Activated naive CD4-positive, alpha-beta T cell treated with anti-CD3 and anti-CD28 coated beads, Interleukin-2, amount 50 U/mL, for 72 hours (primary cell): ENCODE results near the gene TBC1D8. TPM values are rescaled to one million over a fixed set of nuclear protein-coding genes. Genes with fewer than 3 reads are reported as not detected.

ENCODE experiments used
- ATAC-seq, 2 donors: fragments of 150-1000 bp; cut with Tn5 transposase; 2 replicates each; pipeline ENCODE4 v1.10.0; 2021; ENCODE audit warnings: mild to moderate bottlenecking in 2 of 2, moderate library complexity in 2 of 2
- DNase-seq, 2 donors: peaks; one replicate each; pipeline ENCODE4 v3.0.0; 2021 to 2022; ENCODE audit warnings: low spot score in 2 of 2
- H3K27ac Mint-ChIP-seq, 2 donors: one replicate each; pipeline ENCODE4 v1.8.0; 2022; ENCODE audit warnings: mild to moderate bottlenecking in 2 of 2, mixed read lengths in 2 of 2
- H3K36me3 Mint-ChIP-seq, 2 donors: one replicate each; pipeline ENCODE4 v1.8.0; 2022; ENCODE audit warnings: mixed read lengths in 2 of 2
- H3K9me3 Mint-ChIP-seq, 2 donors: one replicate each; pipeline ENCODE4 v1.8.0; 2022; ENCODE audit warnings: mixed read lengths in 2 of 2
- total RNA-seq, 2 donors: library from RNA; stranded (reverse); gene quantifications; one replicate each; pipeline ENCODE4 v1.2.3, GENCODE V29; 2022

The TBC1D8 gene
- total RNA-seq, 2 donors from 2014 or later: 2.6 to 12.1 TPM

DNA sequence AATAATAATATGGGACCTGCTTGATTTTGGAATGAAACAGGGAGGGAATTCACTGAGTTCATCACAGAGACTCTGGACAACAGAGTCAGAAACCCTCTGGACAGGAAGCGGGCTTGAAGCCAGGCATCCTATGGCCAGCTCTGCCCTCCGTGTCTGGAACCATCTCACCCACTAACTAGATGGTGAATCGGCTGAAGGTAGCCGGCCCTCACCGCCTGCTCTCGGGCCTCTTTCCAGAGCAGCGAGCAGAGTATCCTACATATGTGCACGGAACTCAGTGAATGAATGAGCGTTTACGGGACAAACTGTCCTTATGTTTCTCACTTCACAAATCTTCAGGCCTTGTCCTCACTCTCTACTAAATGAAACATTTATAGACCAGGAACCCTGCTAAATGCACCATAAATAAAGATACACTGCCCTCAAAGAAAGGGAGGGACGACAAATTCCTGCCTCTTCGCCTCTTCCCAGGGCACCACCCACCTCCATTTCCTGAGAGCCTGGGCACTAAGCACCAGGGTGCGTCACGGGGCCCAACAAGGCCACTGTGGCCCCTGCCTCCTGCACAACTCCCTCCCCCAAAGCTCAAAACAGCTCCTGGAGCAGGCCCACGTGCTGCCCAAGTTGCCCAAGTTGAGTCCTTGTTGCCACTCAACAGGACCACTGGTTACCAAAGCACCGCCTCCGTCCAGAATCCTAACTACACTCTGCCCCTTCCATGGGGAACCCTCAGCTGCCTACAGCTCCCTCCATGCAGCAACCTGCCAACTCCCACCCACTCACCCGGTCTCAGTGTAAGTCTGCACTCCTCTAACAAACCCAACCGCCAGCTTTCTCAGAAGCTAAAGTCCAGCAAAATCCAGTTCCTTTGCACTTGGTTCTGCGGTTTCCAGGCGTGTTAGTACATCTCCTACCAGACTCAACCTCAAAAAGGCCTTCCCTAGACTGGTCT, 1.7 kb downstream of the TBC1D8 start:
- H3K27ac Mint-ChIP-seq: no peak overlapping the region
- H3K36me3 Mint-ChIP-seq: no peaks in the 10 kb centered on the region
- no peak for ATAC-seq
- no peaks in the 10 kb centered on the region for H3K9me3 Mint-ChIP-seq
- DNase-seq: no peak

DNA sequence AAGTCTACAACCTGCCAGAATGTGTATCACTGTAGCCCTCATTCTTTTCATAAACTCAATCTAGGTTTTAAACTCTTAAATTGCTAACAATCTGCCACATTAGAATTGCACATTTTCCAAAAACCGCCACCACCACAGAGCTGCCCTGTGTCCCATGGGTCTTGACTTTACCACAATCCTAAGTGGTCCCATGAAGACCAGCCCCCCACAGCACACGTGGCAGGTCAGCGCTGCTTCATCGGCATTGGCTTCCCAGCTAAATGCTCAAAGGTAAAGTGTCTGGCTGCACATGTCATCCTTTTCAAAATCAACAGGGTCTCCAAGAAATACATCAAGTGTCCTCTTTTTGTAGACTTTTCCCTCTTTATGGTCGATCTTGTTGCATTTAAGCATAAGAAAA, 2.4 kb downstream of the TBC1D8 start:
- Mint-ChIP-seq H3K27ac (no peak overlapping the region), H3K36me3 (no peaks in the 10 kb centered on the region), H3K9me3 (no peaks in the 10 kb centered on the region)
- DNase-seq (no peak), ATAC-seq (no peak)

DNA sequence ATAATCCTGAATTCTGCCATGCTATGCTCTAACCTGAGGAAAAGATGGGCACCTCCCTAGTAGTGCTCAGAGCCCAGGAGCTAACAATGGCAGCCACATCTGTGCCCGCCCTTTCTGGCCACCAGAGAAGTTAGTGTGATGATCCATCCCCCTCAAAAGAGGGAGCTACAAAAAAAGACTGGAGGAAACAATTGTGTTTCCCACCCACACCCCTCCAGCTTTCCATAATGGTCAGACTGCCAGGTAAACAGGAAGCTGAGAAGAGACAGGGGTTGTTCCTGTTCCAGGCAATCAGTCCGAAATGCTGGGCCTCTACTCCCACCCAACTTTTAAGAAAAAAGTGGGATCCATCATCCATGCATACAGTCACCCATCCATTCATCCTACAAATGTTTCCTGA, 3.2 kb downstream of the TBC1D8 start:
- DNase-seq (no peak), ATAC-seq (no peak)
- H3K27ac Mint-ChIP-seq: no peak overlapping the region
- no peaks in the 10 kb centered on the region for H3K36me3 Mint-ChIP-seq
- H3K9me3 Mint-ChIP-seq: no peaks in the 10 kb centered on the region

GRCh38 chr2:101147062-101147461, 4.1 kb downstream of the TBC1D8 start:
- H3K9me3 Mint-ChIP-seq: no peaks in the 10 kb centered on the region
- ATAC-seq: no peak

DNA sequence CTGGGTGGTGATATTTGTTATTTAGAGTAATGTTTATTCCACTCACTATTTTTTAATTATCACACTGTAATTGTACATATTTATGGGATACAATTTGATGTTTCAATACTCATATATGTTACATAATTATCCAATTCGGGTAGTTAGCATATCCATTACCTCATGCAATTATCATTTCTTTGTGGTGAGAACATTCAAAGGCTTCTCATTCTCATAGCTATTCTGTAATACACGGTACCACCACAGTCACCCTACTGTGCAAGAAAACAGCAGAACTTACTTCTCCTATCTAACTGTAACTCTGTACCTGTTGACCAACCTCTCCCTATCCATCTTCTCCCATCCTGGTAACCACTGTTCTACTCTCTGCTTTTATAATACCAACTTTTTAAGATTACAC, 4.6 kb downstream of the TBC1D8 start:
- Mint-ChIP-seq H3K36me3 (no peaks in the 10 kb centered on the region), H3K27ac (no peak overlapping the region), H3K9me3 (no peaks in the 10 kb centered on the region)
- ATAC-seq (no peak), DNase-seq (no peak)

More at GRCh38 chr2:101147062-101147461, 4.1 kb downstream of the TBC1D8 start:
- Mint-ChIP-seq H3K36me3 (no peaks in the 10 kb centered on the region), H3K27ac (no peak overlapping the region)
- no peak for DNase-seq

GRCh38 chr2:101145406-101145805, 5.8 kb downstream of the TBC1D8 start:
- DNase-seq (no peak), ATAC-seq (no peak)
- Mint-ChIP-seq H3K27ac (no peak overlapping the region), H3K36me3 (no peaks in the 10 kb centered on the region), H3K9me3 (no peaks in the 10 kb centered on the region)

GRCh38 chr2:101142163-101142562, 9.0 kb downstream of the TBC1D8 start:
- Mint-ChIP-seq H3K27ac (no peak overlapping the region), H3K9me3 (no peaks in the 10 kb centered on the region), H3K36me3 (no peaks in the 10 kb centered on the region)
- ATAC-seq (no peak), DNase-seq (no peak)

DNA sequence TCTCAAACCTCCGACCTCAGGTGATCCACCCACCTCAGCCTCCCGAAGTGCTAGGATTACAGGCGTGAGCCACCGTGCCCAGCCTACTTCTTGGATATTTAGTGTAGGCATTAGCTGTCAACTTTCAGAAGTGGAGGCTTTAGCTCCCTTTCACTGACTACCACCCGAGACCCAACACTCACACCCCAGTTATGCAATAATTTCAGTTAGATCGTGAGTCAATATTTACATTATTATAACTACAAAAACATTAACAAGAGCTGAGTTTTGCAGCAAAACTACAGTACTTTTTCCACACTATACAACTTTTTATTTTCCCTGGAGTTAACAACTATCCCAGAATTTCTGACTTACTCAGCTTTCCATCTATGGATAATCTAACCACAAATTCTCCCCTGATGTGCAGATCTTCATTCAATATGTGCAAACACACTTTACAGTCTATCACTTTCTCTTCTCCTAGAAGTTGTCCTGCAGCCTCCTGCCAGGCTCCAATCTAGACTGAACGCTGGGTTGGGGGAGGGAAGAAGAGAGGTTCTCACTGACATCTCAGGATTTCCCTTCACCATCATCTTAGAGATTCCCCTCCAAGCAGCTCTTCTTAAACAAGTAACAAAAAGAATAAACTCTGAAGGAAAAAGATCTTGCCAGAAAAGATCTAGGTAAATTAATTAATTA, 10.1 kb downstream of the TBC1D8 start:
- H3K27ac Mint-ChIP-seq: no peak overlapping the region
- no peak for ATAC-seq
- no peaks in the 10 kb centered on the region for H3K36me3 Mint-ChIP-seq
- no peak for DNase-seq
- no peaks in the 10 kb centered on the region for H3K9me3 Mint-ChIP-seq

GRCh38 chr2:101140237-101140636, 10.9 kb downstream of the TBC1D8 start:
- DNase-seq (no peak), ATAC-seq (no peak)
- Mint-ChIP-seq H3K36me3 (no peaks in the 10 kb centered on the region), H3K9me3 (no peaks in the 10 kb centered on the region), H3K27ac (no peak overlapping the region)

GRCh38 chr2:101139495-101139894, 11.7 kb downstream of the TBC1D8 start:
- Mint-ChIP-seq H3K36me3 (no peaks in the 10 kb centered on the region), H3K27ac (no peak overlapping the region), H3K9me3 (no peaks in the 10 kb centered on the region)
- ATAC-seq: no peak
- no peak for DNase-seq

- DNase-seq (no peak), ATAC-seq (no peak)
- Mint-ChIP-seq H3K27ac (no peak overlapping the region), H3K36me3 (no peaks in the 10 kb centered on the region), H3K9me3 (no peaks in the 10 kb centered on the region)
These were observed 15.5 kb downstream of the TBC1D8 start for GRCh38 chr2:101135412-101136296.

DNA sequence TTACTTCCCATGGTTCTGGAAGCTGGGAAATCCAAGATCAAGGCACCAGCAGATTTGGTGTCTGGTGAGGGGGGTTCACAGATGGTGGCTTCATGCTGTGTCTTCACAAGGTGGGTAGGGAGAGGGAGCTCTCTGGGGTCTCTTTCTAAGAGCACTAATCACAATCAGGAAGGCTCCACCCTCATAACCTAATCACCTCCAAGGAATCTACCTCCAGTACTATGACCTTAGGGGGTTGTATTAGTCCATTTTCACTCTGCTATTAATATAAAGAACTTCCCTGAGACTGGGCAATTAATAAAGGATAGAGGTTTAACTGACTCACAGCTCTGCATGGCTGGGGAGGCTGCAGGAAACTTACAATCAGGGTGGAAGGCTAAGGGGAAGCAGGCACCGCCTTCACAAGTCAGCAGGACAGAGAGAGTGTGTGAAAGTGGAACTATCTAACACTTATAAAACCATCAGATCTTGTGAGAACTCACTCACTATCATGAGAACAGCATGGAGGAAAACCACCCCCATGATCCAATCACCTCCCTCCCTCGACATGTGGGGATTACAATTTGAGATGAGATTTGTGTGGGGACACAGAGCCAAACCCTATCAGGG, 17.6 kb downstream of the TBC1D8 start:
- DNase-seq (no peak), ATAC-seq (no peak)
- Mint-ChIP-seq H3K36me3 (no peaks in the 10 kb centered on the region), H3K9me3 (no peaks in the 10 kb centered on the region), H3K27ac (no peak overlapping the region)

DNA sequence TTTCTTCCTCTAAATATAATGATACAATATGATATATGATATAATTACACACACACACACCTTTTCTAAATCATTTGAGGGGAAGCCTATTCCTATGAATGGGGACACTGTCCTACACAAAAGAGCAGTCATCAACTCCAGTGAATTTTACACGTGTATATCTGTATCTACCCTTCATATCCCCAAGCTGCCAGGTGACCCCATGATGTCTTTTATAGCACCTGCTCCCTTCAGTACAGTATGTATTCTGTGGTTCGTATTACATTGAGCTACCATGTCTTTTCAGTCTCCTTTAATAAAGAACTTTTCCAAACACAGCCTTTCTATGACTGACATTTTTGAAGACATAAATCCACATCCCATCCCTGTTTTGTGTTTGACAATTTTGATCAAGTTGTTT, 19.0 kb downstream of the TBC1D8 start:
- H3K36me3 Mint-ChIP-seq: no peaks in the 10 kb centered on the region
- DNase-seq (no peak), ATAC-seq (no peak)
- no peaks in the 10 kb centered on the region for H3K9me3 Mint-ChIP-seq
- H3K27ac Mint-ChIP-seq: no peak overlapping the region

- no peak for ATAC-seq
These were observed 21.1 kb downstream of the TBC1D8 start for GRCh38 chr2:101130081-101130480.

GRCh38 chr2:101127319-101128056, 23.7 kb downstream of the TBC1D8 start:
- no peak for DNase-seq
- Mint-ChIP-seq H3K27ac (no peak overlapping the region), H3K9me3 (no peaks in the 10 kb centered on the region), H3K36me3 (no peaks in the 10 kb centered on the region)
- ATAC-seq: no peak

More at GRCh38 chr2:101130081-101130480, 21.1 kb downstream of the TBC1D8 start:
- no peaks in the 10 kb centered on the region for H3K9me3 Mint-ChIP-seq
- no peaks in the 10 kb centered on the region for H3K36me3 Mint-ChIP-seq
- no peak overlapping the region for H3K27ac Mint-ChIP-seq
- no peak for DNase-seq

- H3K9me3 Mint-ChIP-seq: no peaks in the 10 kb centered on the region
- no peak overlapping the region for H3K27ac Mint-ChIP-seq
- DNase-seq (no peak), ATAC-seq (no peak)
- H3K36me3 Mint-ChIP-seq: no peaks in the 10 kb centered on the region
These were observed 25.4 kb downstream of the TBC1D8 start for GRCh38 chr2:101125808-101126207.
